HL-60 (cell line): ENCODE data around the gene MYOF.

Experiments used
- DNase-seq, 2 experiments: peaks; one replicate each; pipeline ENCODE4 v3.0.0-alpha.2; 2010 to 2020; ENCODE audit warnings: low read depth in 1 of 2, low spot score in 1 of 2
- H3K27ac ChIP-seq: fragments of 250-450 bp; sonication (Bioruptor Pico); replicated peaks from 2 replicates; pipeline ENCODE4 v1.5.1; 2020; ENCODE audit warnings: mild to moderate bottlenecking, moderate library complexity
- H3K27me3 ChIP-seq: fragments of 250-450 bp; sonication (Bioruptor Pico); 2 replicates; pipeline ENCODE4 v1.5.1; 2021; ENCODE audit warnings: mild to moderate bottlenecking, moderate library complexity; ENCODE audit not compliant: insufficient read depth, poor library complexity, severe bottlenecking
- H3K4me3 ChIP-seq: replicated peaks from 2 replicates; pipeline ENCODE4 v1.5.1; 2011; ENCODE audit warnings: mild to moderate bottlenecking, control low read depth, low read length; ENCODE audit not compliant: insufficient read depth
- GABPA ChIP-seq: IDR thresholded peaks from 2 replicates; pipeline ENCODE4 v1.6.1; 2012; ENCODE audit warnings: low read depth
- POLR2AphosphoS5 ChIP-seq: IDR thresholded peaks from 2 replicates; pipeline ENCODE4 v1.6.1; 2012; ENCODE audit warnings: low read depth
- SPI1 ChIP-seq: IDR thresholded peaks from 2 replicates; pipeline ENCODE4 v1.6.1; 2012; ENCODE audit warnings: low read depth, mild to moderate bottlenecking, borderline replicate concordance
- TF ChIP-seq, protein P1 (sequence below): IDR thresholded peaks from one replicate; pipeline ENCODE4 v1.5.1; 2011; ENCODE audit warnings: low read length, control low read depth, inconsistent platforms; ENCODE audit not compliant: insufficient read depth
- TF ChIP-seq, protein P2 (sequence below): IDR thresholded peaks from 2 replicates; pipeline ENCODE4 v1.6.1; 2012; ENCODE audit warnings: low read depth; ENCODE audit not compliant: insufficient replicate concordance

MYOF gene

DNA sequence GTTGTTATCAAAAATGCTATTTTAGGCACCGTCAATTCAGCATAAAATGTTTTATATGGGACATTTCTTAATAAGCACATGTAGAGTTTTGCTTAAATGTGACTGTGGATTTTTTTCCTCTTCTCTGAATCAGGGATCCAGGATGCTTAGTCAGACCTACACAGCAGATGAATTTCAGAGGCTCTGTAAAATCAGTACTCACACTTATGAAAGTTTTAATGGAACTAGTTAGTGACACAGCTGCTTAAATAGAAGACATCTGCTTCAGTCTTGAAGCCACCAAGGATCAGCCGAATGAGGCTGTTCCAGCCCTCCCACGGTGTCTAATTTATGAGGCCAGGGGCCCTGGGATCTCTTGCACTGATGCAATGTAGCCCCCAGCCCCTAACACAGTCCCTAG is 136.0 kb downstream of the MYOF start:
- H3K27ac ChIP-seq: no peak overlapping the region

DNA sequence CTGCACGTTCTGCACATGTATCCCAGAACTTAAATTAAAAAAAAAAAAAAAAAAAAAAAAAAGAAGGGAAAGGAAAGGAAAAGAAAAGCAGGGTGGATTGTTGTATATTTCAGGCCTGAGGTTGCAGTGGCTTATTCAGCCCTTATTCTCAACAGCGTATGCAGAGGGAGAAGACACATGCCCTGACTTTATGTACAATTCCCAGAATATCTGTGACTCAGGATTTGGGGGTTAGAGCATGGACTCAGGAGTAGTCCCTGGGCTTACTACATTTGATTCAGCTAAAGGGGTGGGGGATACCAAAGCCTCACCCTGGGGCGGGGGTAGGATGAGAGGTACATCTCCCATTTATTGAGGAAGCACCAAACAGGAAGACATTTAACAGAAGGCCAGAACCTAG is 137.4 kb downstream of the MYOF start:
- Histone ChIP-seq H3K27me3 (peaks cover 2% of the 10 kb centered on the region), H3K27ac (no peak overlapping the region), H3K4me3 (no peak overlapping the region)
- TF ChIP-seq, protein P1, sequence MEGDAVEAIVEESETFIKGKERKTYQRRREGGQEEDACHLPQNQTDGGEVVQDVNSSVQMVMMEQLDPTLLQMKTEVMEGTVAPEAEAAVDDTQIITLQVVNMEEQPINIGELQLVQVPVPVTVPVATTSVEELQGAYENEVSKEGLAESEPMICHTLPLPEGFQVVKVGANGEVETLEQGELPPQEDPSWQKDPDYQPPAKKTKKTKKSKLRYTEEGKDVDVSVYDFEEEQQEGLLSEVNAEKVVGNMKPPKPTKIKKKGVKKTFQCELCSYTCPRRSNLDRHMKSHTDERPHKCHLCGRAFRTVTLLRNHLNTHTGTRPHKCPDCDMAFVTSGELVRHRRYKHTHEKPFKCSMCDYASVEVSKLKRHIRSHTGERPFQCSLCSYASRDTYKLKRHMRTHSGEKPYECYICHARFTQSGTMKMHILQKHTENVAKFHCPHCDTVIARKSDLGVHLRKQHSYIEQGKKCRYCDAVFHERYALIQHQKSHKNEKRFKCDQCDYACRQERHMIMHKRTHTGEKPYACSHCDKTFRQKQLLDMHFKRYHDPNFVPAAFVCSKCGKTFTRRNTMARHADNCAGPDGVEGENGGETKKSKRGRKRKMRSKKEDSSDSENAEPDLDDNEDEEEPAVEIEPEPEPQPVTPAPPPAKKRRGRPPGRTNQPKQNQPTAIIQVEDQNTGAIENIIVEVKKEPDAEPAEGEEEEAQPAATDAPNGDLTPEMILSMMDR: no peak
- TF ChIP-seq GABPA (no peak), SPI1 (no peak), POLR2AphosphoS5 (no peak)
- TF ChIP-seq, protein P2, sequence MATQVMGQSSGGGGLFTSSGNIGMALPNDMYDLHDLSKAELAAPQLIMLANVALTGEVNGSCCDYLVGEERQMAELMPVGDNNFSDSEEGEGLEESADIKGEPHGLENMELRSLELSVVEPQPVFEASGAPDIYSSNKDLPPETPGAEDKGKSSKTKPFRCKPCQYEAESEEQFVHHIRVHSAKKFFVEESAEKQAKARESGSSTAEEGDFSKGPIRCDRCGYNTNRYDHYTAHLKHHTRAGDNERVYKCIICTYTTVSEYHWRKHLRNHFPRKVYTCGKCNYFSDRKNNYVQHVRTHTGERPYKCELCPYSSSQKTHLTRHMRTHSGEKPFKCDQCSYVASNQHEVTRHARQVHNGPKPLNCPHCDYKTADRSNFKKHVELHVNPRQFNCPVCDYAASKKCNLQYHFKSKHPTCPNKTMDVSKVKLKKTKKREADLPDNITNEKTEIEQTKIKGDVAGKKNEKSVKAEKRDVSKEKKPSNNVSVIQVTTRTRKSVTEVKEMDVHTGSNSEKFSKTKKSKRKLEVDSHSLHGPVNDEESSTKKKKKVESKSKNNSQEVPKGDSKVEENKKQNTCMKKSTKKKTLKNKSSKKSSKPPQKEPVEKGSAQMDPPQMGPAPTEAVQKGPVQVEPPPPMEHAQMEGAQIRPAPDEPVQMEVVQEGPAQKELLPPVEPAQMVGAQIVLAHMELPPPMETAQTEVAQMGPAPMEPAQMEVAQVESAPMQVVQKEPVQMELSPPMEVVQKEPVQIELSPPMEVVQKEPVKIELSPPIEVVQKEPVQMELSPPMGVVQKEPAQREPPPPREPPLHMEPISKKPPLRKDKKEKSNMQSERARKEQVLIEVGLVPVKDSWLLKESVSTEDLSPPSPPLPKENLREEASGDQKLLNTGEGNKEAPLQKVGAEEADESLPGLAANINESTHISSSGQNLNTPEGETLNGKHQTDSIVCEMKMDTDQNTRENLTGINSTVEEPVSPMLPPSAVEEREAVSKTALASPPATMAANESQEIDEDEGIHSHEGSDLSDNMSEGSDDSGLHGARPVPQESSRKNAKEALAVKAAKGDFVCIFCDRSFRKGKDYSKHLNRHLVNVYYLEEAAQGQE: no peak
- no peak for DNase-seq

More for the DNA sequence above, 136.0 kb downstream of the MYOF start:
- TF ChIP-seq SPI1: no peak
- Histone ChIP-seq H3K27me3 (peaks cover 5% of the 10 kb centered on the region), H3K4me3 (no peak overlapping the region)
- no peak for DNase-seq

DNA sequence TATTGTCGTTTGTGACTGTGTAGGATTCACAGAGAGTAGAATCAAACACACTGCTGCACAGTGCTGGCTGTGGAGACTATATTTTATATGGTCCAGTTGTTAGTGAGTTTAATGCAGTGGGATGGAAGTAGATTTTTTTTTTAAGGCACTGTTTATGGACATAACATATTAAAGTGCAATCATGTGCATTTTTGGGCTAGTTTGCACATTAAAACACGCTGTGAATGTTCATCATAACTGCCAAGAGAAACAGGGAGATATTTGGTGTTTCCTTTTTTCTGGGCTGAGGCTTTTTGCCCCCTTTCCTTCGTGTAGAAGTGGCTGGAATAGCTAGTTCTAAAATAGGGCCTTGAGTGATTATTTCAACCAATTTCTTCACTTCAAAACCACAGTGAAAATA is 139.2 kb downstream of the MYOF start:
- Histone ChIP-seq H3K27ac (no peak overlapping the region), H3K4me3 (no peak overlapping the region), H3K27me3 (no peaks in the 10 kb centered on the region)
- no peak for DNase-seq
- TF ChIP-seq POLR2AphosphoS5: no peak
- TF ChIP-seq, protein P2: no peak
- TF ChIP-seq, protein P1: no peak
- TF ChIP-seq GABPA: no peak
- no peak for TF ChIP-seq SPI1

DNA sequence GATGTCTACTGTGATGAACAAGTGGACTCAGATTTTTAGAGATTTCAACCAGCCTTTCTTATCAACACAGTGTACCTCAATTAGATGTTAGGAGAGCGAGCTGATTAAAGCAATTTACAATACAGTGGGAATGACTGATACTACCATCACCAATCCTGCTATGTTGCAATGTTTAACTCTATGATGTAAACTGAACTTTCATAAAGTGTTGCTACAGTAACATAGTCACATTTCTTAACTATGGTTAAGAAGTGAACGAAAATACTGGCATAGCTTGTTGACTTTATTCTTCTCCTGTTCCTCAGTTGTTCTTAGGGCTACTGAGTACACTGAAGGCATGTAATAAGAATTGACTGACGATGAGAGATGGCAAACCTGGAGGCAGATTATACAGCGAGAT is 139.8 kb downstream of the MYOF start:
- no peak for TF ChIP-seq POLR2AphosphoS5
- no peak for TF ChIP-seq SPI1
- TF ChIP-seq, protein P1: no peak
- TF ChIP-seq, protein P2: no peak
- no peak for TF ChIP-seq GABPA
- no peak for DNase-seq
- Histone ChIP-seq H3K27ac (no peak overlapping the region), H3K27me3 (no peaks in the 10 kb centered on the region), H3K4me3 (no peak overlapping the region)
